ENCODE data around the gene MCRIP2. TPM values are rescaled to one million over a fixed set of nuclear protein-coding genes. Genes with fewer than 3 reads are reported as not detected.

The MCRIP2 gene
- total RNA-seq, 1 experiment from 2014 or later = 69.6 TPM

DNA sequence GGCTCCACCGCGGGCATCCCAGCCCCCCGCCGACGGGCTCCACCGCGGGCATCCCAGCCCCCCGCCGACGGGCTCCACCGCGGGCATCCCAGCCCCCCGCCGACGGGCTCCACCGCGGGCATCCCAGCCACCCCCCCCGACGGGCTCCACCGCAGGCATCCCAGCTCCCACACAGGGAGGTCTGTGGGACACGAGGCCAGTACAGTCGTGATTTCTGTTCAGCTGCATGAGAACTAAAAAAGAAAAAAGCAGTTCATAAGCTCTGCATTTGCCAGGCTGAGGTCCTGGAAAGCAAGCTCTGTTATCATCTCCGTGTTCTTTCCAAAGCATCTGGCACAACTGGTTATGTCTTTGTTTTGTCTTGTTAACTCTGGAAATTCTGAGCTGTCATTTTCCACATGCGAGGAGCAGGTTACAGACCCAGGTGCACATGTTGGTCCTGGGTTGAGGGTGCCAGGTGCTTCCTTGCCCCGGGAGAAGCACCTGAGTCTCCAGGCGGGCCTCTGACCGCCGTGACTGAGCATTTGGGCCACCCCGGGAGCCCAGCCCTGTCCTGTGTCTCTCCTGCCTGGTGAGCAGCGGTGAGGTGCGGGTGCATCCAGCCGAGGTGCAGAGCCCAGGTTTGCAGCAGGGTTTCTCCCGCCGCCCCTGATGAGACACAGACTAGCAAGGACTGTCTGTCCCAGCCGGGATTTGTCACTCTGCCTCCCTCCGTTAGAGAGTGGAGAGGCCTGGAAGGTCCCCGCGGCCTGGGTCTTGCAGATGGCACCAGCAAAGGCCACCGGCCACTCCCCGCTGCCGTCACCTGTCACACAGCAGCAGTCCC is 20.7 kb upstream of the MCRIP2 start:
- intact Hi-C loops (cut with micrococcal nuclease; ENCODE audit: unreplicated experiment) = no loop called here
- Histone ChIP-seq H3K9me3 (ENCODE audit: insufficient read depth, low read depth) (no peaks in the 10 kb centered on the region), H3K4me3 (no peak overlapping the region), H3K9me2 (ENCODE audit: insufficient read depth) (no peaks in the 10 kb centered on the region), H4K20me1 (ENCODE audit: insufficient read depth) (peaks cover 14% of the 10 kb centered on the region; the same call in 1 of the 2 replicates), H3K36me3 (ENCODE audit: low read depth) (no peaks in the 10 kb centered on the region), H3K27me3 (ENCODE audit: insufficient read depth, low read depth) (no peaks in the 10 kb centered on the region), H3K27ac (no peak overlapping the region), H3F3A (ENCODE audit: insufficient read depth, low read depth) (peaks cover 21% of the 10 kb centered on the region), H3K79me2 (ENCODE audit: low read depth) (no peaks in the 10 kb centered on the region), H2AFZ (no peak overlapping the region), H3K4me2 (no peak overlapping the region), H3K4me1 (replicated peaks; ENCODE audit: insufficient read depth) (peaks cover under 1% of the 10 kb centered on the region)
- ChIA-PET POLR2A (ENCODE audit: unreplicated experiment) (no interaction called here), CTCF (no interaction called here)
- BruUV-seq (replicated peaks) = no TSS peak
- no peak for TF ChIP-seq EZH2 (IDR thresholded peaks at IDR 0.05; ENCODE audit: low read depth)
- TF ChIP-seq, protein P1, sequence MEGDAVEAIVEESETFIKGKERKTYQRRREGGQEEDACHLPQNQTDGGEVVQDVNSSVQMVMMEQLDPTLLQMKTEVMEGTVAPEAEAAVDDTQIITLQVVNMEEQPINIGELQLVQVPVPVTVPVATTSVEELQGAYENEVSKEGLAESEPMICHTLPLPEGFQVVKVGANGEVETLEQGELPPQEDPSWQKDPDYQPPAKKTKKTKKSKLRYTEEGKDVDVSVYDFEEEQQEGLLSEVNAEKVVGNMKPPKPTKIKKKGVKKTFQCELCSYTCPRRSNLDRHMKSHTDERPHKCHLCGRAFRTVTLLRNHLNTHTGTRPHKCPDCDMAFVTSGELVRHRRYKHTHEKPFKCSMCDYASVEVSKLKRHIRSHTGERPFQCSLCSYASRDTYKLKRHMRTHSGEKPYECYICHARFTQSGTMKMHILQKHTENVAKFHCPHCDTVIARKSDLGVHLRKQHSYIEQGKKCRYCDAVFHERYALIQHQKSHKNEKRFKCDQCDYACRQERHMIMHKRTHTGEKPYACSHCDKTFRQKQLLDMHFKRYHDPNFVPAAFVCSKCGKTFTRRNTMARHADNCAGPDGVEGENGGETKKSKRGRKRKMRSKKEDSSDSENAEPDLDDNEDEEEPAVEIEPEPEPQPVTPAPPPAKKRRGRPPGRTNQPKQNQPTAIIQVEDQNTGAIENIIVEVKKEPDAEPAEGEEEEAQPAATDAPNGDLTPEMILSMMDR (conservative IDR thresholded peaks at IDR 0.05) = no peak
- DNase-seq = no peak

DNA sequence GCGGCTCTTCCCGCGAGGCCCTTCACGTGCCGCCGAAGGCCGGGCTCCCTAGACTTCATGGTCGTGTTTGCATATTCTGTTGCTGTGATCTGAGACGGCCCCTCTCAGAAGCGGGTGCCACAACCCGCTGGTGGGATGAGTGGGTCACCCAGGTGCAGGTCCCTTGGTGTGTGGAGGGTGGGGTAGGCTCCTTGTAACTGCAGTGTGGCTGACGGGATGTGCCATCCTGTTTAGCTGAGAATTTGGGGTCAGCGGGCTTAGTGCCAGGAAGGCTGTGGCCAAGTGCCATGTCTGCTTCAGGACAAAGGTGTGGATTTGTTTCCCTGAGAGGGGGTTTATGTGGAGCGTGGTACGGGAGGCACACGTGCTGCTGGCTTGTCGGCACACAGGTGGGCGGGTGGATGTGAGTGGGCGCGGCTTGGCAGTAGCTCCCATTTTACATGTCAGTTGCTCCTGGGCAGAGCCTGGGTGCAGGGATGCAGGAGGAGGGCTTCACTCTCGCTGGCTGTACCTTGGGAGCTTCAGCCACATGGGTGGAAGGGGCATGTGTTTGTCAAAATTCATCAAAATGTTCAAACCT is 20.0 kb upstream of the MCRIP2 start:
- no TSS peak for BruUV-seq (replicated peaks)
- H3K79me2 ChIP-seq (ENCODE audit: low read depth) = no peaks in the 10 kb centered on the region
- no peaks in the 10 kb centered on the region for H3K36me3 ChIP-seq (ENCODE audit: low read depth)
- H4K20me1 ChIP-seq (ENCODE audit: insufficient read depth) = peaks cover 12% of the 10 kb centered on the region; the same call in 1 of the 2 replicates
- H3F3A ChIP-seq (ENCODE audit: insufficient read depth, low read depth) = peaks cover 26% of the 10 kb centered on the region
- no peak overlapping the region for H2AFZ ChIP-seq
- intact Hi-C loops (cut with micrococcal nuclease; ENCODE audit: unreplicated experiment) = no loop called here
- peaks cover 8% of the 10 kb centered on the region for H3K4me1 ChIP-seq (replicated peaks; ENCODE audit: insufficient read depth)
- H3K4me2 ChIP-seq = peak overlapping the region; percentile 25
- H3K4me3 ChIP-seq = no peak overlapping the region
- POLR2A ChIA-PET (ENCODE audit: unreplicated experiment) = interaction anchor here (1.0 to 1.1 kb wide), 3 partner anchors 28 to 36 kb away, joined by 4 to 7 read pairs (median 6); no protein-coding TSS in a partner anchor
- no peaks in the 10 kb centered on the region for H3K27me3 ChIP-seq (ENCODE audit: insufficient read depth, low read depth)
- no peak for TF ChIP-seq EZH2 (IDR thresholded peaks at IDR 0.05; ENCODE audit: low read depth)
- TF ChIP-seq, protein P1 (conservative IDR thresholded peaks at IDR 0.05) = no peak
- H3K9me3 ChIP-seq (ENCODE audit: insufficient read depth, low read depth) = no peaks in the 10 kb centered on the region
- H3K27ac ChIP-seq = no peak overlapping the region
- no peaks in the 10 kb centered on the region for H3K9me2 ChIP-seq (ENCODE audit: insufficient read depth)
- no peak for DNase-seq
- CTCF ChIA-PET = no interaction called here

DNA sequence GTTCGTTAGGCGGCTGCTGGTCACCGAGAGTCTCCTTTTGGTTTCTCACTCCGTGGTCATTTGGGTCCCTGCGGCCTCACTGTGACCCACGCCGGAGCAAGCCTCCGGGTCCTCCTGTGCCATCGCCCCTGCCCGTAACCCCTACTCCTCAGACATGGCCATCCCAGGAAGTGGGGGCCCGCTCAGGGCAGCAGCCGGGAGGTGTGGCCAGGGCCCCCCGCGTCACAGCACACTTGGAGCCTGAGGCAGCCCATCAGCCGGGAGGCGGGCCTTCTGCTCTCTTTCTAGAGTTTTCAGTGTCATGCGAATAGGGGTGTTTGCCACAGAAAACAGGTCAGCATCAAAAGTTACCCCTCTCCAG is 18.7 kb upstream of the MCRIP2 start:
- no peak overlapping the region for H3K4me3 ChIP-seq
- no peaks in the 10 kb centered on the region for H3K36me3 ChIP-seq (ENCODE audit: low read depth)
- H2AFZ ChIP-seq = no peak overlapping the region
- H3K27ac ChIP-seq = no peak overlapping the region
- H3K9me3 ChIP-seq (ENCODE audit: insufficient read depth, low read depth) = no peaks in the 10 kb centered on the region
- TF ChIP-seq, protein P1 (conservative IDR thresholded peaks at IDR 0.05) = no peak
- TF ChIP-seq EZH2 (IDR thresholded peaks at IDR 0.05; ENCODE audit: low read depth) = no peak
- no peak overlapping the region for H3K4me2 ChIP-seq
- peaks cover 16% of the 10 kb centered on the region; the same call in 1 of the 2 replicates for H4K20me1 ChIP-seq (ENCODE audit: insufficient read depth)
- POLR2A ChIA-PET (ENCODE audit: unreplicated experiment) = interaction anchor here (1.1 kb wide), 1 partner anchor 30 kb away, joined by 6 read pairs; no protein-coding TSS in a partner anchor
- no peaks in the 10 kb centered on the region for H3K79me2 ChIP-seq (ENCODE audit: low read depth)
- DNase-seq = no peak
- H3K9me2 ChIP-seq (ENCODE audit: insufficient read depth) = no peaks in the 10 kb centered on the region
- no TSS peak for BruUV-seq (replicated peaks)
- CTCF ChIA-PET = no interaction called here
- H3F3A ChIP-seq (ENCODE audit: insufficient read depth, low read depth) = peaks cover 36% of the 10 kb centered on the region
- H3K4me1 ChIP-seq (replicated peaks; ENCODE audit: insufficient read depth) = peaks cover 19% of the 10 kb centered on the region
- intact Hi-C loops (cut with micrococcal nuclease; ENCODE audit: unreplicated experiment) = no loop called here
- H3K27me3 ChIP-seq (ENCODE audit: insufficient read depth, low read depth) = no peaks in the 10 kb centered on the region
